SU-DHL-6 (cell line): ENCODE results near the gene ADCY5.

Experiments used
- H2AFZ ChIP-seq: fragments of 200-600 bp; sonication (generic); 2 replicates; pipeline ENCODE4 v1.6.1; 2014; ENCODE audit warnings: low read depth, mild to moderate bottlenecking, moderate library complexity, mixed read lengths, antibody characterized with exemption, low read length; ENCODE audit not compliant: severe bottlenecking
- H3F3A ChIP-seq: fragments of 200-600 bp; shearing (Covaris generic); 2 replicates; pipeline ENCODE4 v1.6.0; 2016; ENCODE audit warnings: antibody characterized with exemption, mild to moderate bottlenecking; ENCODE audit not compliant: insufficient read depth
- H3K27ac ChIP-seq: fragments of 200-600 bp; sonication (generic); 2 replicates; pipeline ENCODE4 v1.5.1; 2016; ENCODE audit warnings: low read depth, mild to moderate bottlenecking, low read length, moderate library complexity, mixed read lengths
- H3K27me3 ChIP-seq: fragments of 200-600 bp; sonication (generic), shearing (Covaris generic); 2 replicates; pipeline ENCODE4 v1.6.0; 2014; ENCODE audit warnings: mild to moderate bottlenecking, low read length
- H3K36me3 ChIP-seq: fragments of 200-600 bp; sonication (generic); 2 replicates; pipeline ENCODE4 v1.6.1; 2014; ENCODE audit warnings: mild to moderate bottlenecking, low read length, mixed read lengths
- H3K4me2 ChIP-seq: fragments of 300-600, 200-600 bp; shearing (Covaris generic), sonication (generic); 2 replicates; pipeline ENCODE4 v1.6.0; 2014; ENCODE audit warnings: low read length, low read depth, mild to moderate bottlenecking; ENCODE audit not compliant: poor library complexity, severe bottlenecking
- H3K4me3 ChIP-seq: fragments of 200-600 bp; sonication (generic); 2 replicates; pipeline ENCODE4 v1.5.1; 2014; ENCODE audit warnings: antibody characterized with exemption, low read length, mild to moderate bottlenecking, mixed read lengths; ENCODE audit not compliant: insufficient read depth, poor library complexity, severe bottlenecking
- H3K79me2 ChIP-seq: fragments of 200-600 bp; sonication (generic); 2 replicates; pipeline ENCODE4 v1.6.1; 2014; ENCODE audit warnings: mild to moderate bottlenecking, low read length, moderate library complexity; ENCODE audit not compliant: insufficient read depth
- H3K9ac ChIP-seq: fragments of 200-600 bp; sonication (generic); 2 replicates; pipeline ENCODE4 v1.7.0; 2014; ENCODE audit warnings: mild to moderate bottlenecking, low read length
- H3K9me2 ChIP-seq: fragments of 200-600 bp; sonication (generic); replicated peaks from 2 replicates; pipeline ENCODE4 v1.6.1; 2014; ENCODE audit warnings: low read length; ENCODE audit not compliant: insufficient read depth
- H3K9me3 ChIP-seq: fragments of 200-600 bp; sonication (generic); 2 replicates; pipeline ENCODE4 v1.6.1; 2014; ENCODE audit warnings: low read length, mixed read lengths; ENCODE audit not compliant: insufficient read depth
- H4K20me1 ChIP-seq: fragments of 200-600 bp; sonication (generic); 2 replicates; pipeline ENCODE4 v1.6.1; 2014; ENCODE audit warnings: low read depth, mild to moderate bottlenecking, antibody characterized with exemption, low read length, moderate library complexity, mixed read lengths
- EZH2phosphoT487 ChIP-seq: fragments of 200-600 bp; sonication (generic), shearing (Covaris generic); conservative IDR thresholded peaks from 2 replicates; pipeline ENCODE4 v1.6.1; 2018; ENCODE audit warnings: mild to moderate bottlenecking, antibody characterized with exemption, low read length, moderate library complexity, mixed read lengths
- TF ChIP-seq, protein P1 (sequence below): fragments of 200-600 bp; sonication (generic); IDR thresholded peaks from one replicate; pipeline ENCODE4 v1.5.1; 2017; ENCODE audit warnings: antibody characterized with exemption, mild to moderate bottlenecking, low read length, moderate library complexity; ENCODE audit not compliant: insufficient read depth, poor library complexity, severe bottlenecking

ADCY5 gene

GRCh38 chr3:123431007-123431657 is 17.8 kb downstream of the ADCY5 start:
- H3F3A ChIP-seq: no peaks in the 10 kb centered on the region
- H3K27ac ChIP-seq: no peak overlapping the region
- no peak overlapping the region for H3K9ac ChIP-seq
- H3K27me3 ChIP-seq: no peaks in the 10 kb centered on the region
- no peaks in the 10 kb centered on the region for H3K9me3 ChIP-seq
- no peak overlapping the region for H3K4me2 ChIP-seq
- H3K79me2 ChIP-seq: no peaks in the 10 kb centered on the region
- no peaks in the 10 kb centered on the region for H4K20me1 ChIP-seq
- no peak overlapping the region for H3K4me3 ChIP-seq
- no peak overlapping the region for H2AFZ ChIP-seq
- H3K9me2 ChIP-seq: no peaks in the 10 kb centered on the region
- TF ChIP-seq EZH2phosphoT487: no peak
- TF ChIP-seq, protein P1, sequence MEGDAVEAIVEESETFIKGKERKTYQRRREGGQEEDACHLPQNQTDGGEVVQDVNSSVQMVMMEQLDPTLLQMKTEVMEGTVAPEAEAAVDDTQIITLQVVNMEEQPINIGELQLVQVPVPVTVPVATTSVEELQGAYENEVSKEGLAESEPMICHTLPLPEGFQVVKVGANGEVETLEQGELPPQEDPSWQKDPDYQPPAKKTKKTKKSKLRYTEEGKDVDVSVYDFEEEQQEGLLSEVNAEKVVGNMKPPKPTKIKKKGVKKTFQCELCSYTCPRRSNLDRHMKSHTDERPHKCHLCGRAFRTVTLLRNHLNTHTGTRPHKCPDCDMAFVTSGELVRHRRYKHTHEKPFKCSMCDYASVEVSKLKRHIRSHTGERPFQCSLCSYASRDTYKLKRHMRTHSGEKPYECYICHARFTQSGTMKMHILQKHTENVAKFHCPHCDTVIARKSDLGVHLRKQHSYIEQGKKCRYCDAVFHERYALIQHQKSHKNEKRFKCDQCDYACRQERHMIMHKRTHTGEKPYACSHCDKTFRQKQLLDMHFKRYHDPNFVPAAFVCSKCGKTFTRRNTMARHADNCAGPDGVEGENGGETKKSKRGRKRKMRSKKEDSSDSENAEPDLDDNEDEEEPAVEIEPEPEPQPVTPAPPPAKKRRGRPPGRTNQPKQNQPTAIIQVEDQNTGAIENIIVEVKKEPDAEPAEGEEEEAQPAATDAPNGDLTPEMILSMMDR: no peak
- H3K36me3 ChIP-seq: no peaks in the 10 kb centered on the region

- Histone ChIP-seq H3K4me2 (no peak overlapping the region), H3K27me3 (no peaks in the 10 kb centered on the region), H3K9ac (no peak overlapping the region)
Measured at GRCh38 chr3:123430266-123430665, 18.6 kb downstream of the ADCY5 start.

GRCh38 chr3:123429362-123430125 is 19.3 kb downstream of the ADCY5 start:
- H3K36me3 ChIP-seq: no peaks in the 10 kb centered on the region
- H3K4me2 ChIP-seq: no peak overlapping the region
- no peaks in the 10 kb centered on the region for H3K27me3 ChIP-seq
- H3K9ac ChIP-seq: no peak overlapping the region
- H3F3A ChIP-seq: no peaks in the 10 kb centered on the region
- no peak overlapping the region for H3K27ac ChIP-seq
- H3K79me2 ChIP-seq: no peaks in the 10 kb centered on the region
- H3K9me3 ChIP-seq: no peaks in the 10 kb centered on the region
- H3K4me3 ChIP-seq: no peak overlapping the region
- H4K20me1 ChIP-seq: no peaks in the 10 kb centered on the region
- no peaks in the 10 kb centered on the region for H3K9me2 ChIP-seq
- TF ChIP-seq EZH2phosphoT487: no peak
- TF ChIP-seq, protein P1: no peak
- H2AFZ ChIP-seq: no peak overlapping the region

More at GRCh38 chr3:123430266-123430665, 18.6 kb downstream of the ADCY5 start:
- no peak overlapping the region for H3K27ac ChIP-seq
- H3K9me2 ChIP-seq: no peaks in the 10 kb centered on the region
- H3K36me3 ChIP-seq: no peaks in the 10 kb centered on the region
- no peaks in the 10 kb centered on the region for H3K9me3 ChIP-seq
- no peaks in the 10 kb centered on the region for H3F3A ChIP-seq
- no peaks in the 10 kb centered on the region for H4K20me1 ChIP-seq
- TF ChIP-seq, protein P1: no peak
- no peak for TF ChIP-seq EZH2phosphoT487
- H3K79me2 ChIP-seq: no peaks in the 10 kb centered on the region
- no peak overlapping the region for H3K4me3 ChIP-seq
- no peak overlapping the region for H2AFZ ChIP-seq
